Spinal cord (tissue), 10 donors: ENCODE measurements around the gene GUCD1. TPM values are rescaled to one million over a fixed set of nuclear protein-coding genes. Genes with fewer than 3 reads are reported as not detected.

Source experiments
- DNase-seq, 6 donors: peaks; one replicate each; pipeline versions ENCODE4 v3.0.0 to v3.0.0-alpha.2; 2013 to 2015; ENCODE audit warnings: low spot score in 6 of 6, low read depth in 4 of 6
- H3K27ac ChIP-seq: one replicate; pipeline ENCODE4 v1.5.1; 2013; ENCODE audit warnings: low read depth, low read length, control low read depth
- H3K27me3 ChIP-seq: one replicate; pipeline ENCODE4 v1.6.1; 2013; ENCODE audit warnings: low read length; ENCODE audit not compliant: control insufficient read depth, insufficient read depth
- H3K36me3 ChIP-seq: one replicate; pipeline ENCODE4 v1.6.1; 2013; ENCODE audit warnings: low read length; ENCODE audit not compliant: control insufficient read depth, insufficient read depth
- H3K4me1 ChIP-seq: one replicate; pipeline ENCODE4 v1.6.1; 2013; ENCODE audit warnings: low read length; ENCODE audit not compliant: control insufficient read depth, insufficient read depth
- H3K4me3 ChIP-seq: one replicate; pipeline ENCODE4 v1.5.1; 2013; ENCODE audit warnings: low read depth, low read length, control low read depth
- H3K9me3 ChIP-seq: one replicate; pipeline ENCODE4 v1.6.1; 2013; ENCODE audit warnings: low read length; ENCODE audit not compliant: control insufficient read depth, insufficient read depth
- WGBS: methylation state at CpG from one replicate; pipeline ENCODE4 v1.1.5; 2013; ENCODE audit warnings: missing lambda C conversion rate; ENCODE audit not compliant: insufficient coverage; 5-methylcytosine and 5-hydroxymethylcytosine counted together
- polyA plus RNA-seq, 2 donors: library from polyadenylated mRNA; unstranded; fragments of 120-200 nt; gene quantifications; one replicate each; pipeline ENCODE4 v1.2.1, GENCODE V29; 2013; ENCODE audit not compliant: insufficient read length in 2 of 2
- total RNA-seq, 2 donors: library from RNA; depleted of rRNA in 1 of 2; stranded (reverse); fragments of 120-200 nt in 1 of 2; fragments of >200 nt in 1 of 2; gene quantifications; one replicate each; pipeline versions ENCODE4 v1.2.3 to v1.2.4, GENCODE V29; 2013 to 2014
- donor health status: healthy.

The GUCD1 gene
- total and polyA plus RNA-seq, 4 donors = 51.7 to 75.1 (median 58.0) TPM

DNA sequence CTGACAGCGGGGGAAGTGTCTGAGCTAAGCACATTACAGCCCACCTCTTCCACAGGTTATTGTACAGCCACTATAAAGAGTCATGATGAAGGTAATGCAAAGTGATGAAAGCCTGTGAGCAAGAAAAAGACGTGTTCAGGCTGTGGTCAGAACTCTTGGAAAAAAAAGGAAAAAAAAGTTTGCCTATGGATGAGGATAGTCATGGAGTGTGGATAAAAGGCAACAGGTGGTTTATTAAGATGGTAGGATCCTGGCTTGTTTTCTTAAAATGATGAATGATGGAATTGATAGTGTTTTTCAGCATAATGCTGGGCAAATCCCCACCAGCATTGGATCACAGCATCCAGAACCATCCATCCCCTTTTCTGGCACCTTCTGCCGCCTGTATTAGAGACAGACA lies 36.7 kb downstream of the GUCD1 start:
- Histone ChIP-seq H3K9me3 (no peaks in the 10 kb centered on the region), H3K27me3 (no peaks in the 10 kb centered on the region), H3K27ac (no peak overlapping the region), H3K4me3 (no peak overlapping the region), H3K4me1 (peaks cover 27% of the 10 kb centered on the region), H3K36me3 (no peaks in the 10 kb centered on the region)
- DNase-seq = no peak
- WGBS = 86% methylated on average over 2 of the region's 3 CpGs

DNA sequence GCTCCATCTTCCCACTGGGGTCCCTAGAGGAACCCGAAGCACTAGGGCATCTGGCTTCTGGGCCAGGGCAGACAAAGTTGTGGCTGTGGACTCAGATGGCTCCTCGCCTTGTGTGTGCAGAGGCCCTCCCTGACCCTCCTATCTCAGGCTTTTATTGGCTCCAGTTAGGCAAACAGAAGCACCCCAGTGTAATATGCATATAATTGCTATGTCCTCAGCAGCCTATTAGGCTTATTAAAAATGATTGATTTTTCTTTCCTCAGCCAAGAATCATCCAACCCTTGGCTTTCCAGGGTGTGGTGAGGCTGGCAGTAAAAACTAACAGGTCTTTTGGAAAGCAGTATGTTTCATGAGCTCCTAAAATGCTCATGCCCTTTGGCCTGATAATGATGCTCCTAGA lies 37.5 kb downstream of the GUCD1 start:
- no peaks in the 10 kb centered on the region for H3K9me3 ChIP-seq
- H3K27ac ChIP-seq = no peak overlapping the region
- H3K27me3 ChIP-seq = no peaks in the 10 kb centered on the region
- DNase-seq = peak in 1 of 6 donors; percentile 37
- WGBS = 82% methylated on average over 1 of the region's 2 CpGs
- peaks cover 24% of the 10 kb centered on the region for H3K4me1 ChIP-seq
- no peaks in the 10 kb centered on the region for H3K36me3 ChIP-seq
- H3K4me3 ChIP-seq = no peak overlapping the region

DNA sequence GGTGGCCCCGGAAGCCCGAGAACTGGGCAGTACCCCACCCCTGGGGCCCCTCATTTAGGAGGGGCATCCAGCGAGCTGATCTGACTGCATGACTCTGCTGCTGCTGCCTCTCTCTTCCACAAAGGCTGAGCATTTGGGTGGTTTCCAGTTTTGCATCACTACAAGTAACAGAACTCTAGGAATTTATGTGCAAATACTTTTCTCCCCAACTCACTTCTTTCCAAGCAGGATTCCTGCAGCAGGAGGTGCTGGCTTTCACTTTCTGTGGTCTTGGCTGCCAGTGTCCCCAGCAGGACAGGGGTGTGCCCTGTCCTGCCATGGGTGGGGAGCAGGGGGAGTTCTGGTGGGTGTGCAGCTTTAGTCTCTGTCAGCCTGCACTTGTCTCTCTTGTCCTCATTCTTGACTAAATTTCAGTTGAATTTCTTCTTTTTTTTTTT lies 38.6 kb downstream of the GUCD1 start:
- WGBS = 21% methylated on average over 2 of the region's 3 CpGs
- Histone ChIP-seq H3K36me3 (no peaks in the 10 kb centered on the region), H3K4me3 (no peak overlapping the region), H3K9me3 (no peaks in the 10 kb centered on the region), H3K27ac (peak overlapping the region; percentile 52), H3K27me3 (no peaks in the 10 kb centered on the region), H3K4me1 (peaks cover 14% of the 10 kb centered on the region)
- DNase-seq = peak in 3 of 6 donors; percentile 35 to 74 (median 61)

DNA sequence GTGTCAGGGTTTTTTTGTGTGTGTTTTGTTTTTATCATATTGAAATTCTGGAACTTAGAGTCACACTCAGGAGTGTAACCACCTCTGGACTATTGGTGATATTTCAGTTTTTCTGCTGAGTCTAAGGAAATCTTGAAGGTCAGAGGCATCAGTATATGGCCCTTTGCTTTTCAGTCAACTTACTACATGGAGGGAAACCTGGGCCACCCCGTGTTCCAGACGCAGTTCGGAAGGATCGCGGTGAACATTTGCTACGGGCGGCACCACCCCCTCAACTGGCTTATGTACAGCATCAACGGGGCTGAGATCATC lies 40.0 kb downstream of the GUCD1 start:
- no peak for DNase-seq
- WGBS = 87% methylated on average over 8 of the region's 8 CpGs
- Histone ChIP-seq H3K9me3 (no peaks in the 10 kb centered on the region), H3K27me3 (no peaks in the 10 kb centered on the region), H3K4me1 (peaks cover 14% of the 10 kb centered on the region), H3K36me3 (no peaks in the 10 kb centered on the region), H3K27ac (no peak overlapping the region), H3K4me3 (no peak overlapping the region)

DNA sequence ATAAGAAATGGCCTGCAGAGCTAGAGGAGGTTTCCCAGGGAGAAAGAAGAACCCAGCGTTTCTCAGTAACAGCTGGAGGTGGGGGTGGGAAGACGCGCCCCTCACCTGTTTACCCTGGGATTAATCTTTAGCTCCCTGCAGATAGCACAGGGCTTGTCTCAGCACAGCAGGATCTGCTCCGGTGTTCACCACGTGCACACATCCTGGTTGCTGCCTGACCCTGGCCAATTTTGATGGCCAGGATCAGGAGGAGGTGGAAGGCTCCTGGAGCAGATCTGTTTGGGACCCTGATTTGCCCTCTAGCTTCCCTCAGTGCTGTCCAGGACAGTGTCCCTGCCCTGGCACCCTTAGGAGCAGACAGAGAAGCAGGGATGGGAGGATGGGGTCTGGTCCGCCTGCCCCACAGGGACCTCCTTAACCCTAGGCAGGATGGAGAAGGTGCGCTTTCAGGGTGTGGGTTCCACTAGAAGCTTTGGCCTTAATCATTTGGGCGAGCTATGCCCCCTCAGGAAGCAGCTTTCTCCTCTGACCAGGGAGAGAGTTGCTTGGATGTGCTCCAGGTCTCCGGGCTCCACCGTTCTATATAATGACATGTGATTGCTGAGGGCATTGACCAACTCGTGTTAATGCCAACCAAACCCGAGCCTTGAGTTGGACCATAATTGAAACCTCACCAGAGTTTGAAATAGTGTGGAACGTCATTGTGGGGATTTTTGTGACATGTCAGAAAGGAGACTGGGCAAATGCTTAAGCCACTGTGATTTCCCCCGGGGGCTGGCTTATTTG lies 40.5 kb downstream of the GUCD1 start:
- peaks cover 14% of the 10 kb centered on the region for H3K4me1 ChIP-seq
- H3K27me3 ChIP-seq = no peaks in the 10 kb centered on the region
- H3K36me3 ChIP-seq = no peaks in the 10 kb centered on the region
- no peak for DNase-seq
- no peak overlapping the region for H3K4me3 ChIP-seq
- H3K9me3 ChIP-seq = no peaks in the 10 kb centered on the region
- WGBS = 72% methylated on average over 12 of the region's 14 CpGs
- no peak overlapping the region for H3K27ac ChIP-seq

DNA sequence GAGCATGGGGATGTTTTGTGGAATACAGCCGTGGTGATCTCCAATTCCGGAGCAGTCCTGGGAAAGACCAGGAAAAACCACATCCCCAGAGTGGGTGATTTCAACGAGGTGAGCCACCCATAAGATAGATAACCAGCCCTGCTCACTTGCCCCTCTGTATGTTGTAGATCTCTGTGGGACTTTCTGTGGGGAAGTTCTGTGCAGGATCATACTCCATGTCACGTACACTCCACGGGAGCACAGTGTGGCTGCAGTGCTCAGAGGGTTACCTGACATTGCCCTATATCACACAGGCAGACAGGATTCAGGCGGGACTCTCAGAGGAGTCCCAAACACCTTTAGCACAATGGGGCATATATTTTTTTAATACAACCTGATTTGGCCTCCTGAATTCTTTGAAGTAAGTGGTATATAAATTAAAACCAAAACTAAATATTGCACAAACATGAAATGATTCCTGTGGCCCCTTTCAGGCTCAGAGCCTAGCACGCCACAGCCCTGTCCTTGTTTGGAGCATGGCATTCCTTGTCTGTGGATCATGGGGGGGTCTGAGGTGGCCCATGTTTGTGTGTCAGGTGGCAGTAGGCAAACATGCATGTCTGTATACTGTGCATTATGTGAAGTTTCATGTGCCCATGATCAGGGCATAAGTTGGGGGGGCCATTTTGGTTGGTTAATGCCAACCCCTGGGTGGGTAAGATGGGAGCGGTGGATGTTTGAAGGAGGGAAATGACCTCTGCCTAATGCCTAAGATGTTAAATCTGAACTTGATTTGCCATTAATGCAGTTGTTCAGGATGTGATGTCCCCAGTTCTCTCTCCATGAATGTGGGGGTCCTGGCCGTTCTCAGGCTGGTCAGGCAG lies 41.3 kb downstream of the GUCD1 start:
- H3K4me1 ChIP-seq = peaks cover 14% of the 10 kb centered on the region
- H3K36me3 ChIP-seq = no peaks in the 10 kb centered on the region
- no peak overlapping the region for H3K27ac ChIP-seq
- no peak for DNase-seq
- no peaks in the 10 kb centered on the region for H3K27me3 ChIP-seq
- no peaks in the 10 kb centered on the region for H3K9me3 ChIP-seq
- H3K4me3 ChIP-seq = no peak overlapping the region
- WGBS = 93% methylated on average over 5 of the region's 9 CpGs

DNA sequence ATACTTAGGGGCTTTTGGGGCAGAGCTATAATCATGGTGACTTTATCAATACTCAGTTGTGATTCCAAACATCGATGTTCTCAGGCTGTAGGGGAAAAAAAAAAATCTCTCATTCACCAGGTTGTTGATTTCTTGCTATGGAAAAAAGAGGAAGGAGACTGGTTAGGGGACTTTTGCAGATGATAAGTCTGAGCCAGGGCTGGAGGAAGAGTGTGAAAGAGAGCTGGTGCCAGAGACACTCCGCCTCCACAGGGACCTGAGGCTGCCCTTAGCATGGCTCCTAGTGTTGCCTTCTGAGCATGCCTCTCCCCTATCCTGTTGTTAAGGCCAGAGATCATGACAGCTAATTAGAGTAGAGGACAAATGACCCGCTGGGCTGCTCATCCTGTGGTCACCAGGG lies 42.9 kb downstream of the GUCD1 start:
- Histone ChIP-seq H3K27me3 (no peaks in the 10 kb centered on the region), H3K4me1 (peaks cover 21% of the 10 kb centered on the region), H3K9me3 (no peaks in the 10 kb centered on the region), H3K4me3 (no peak overlapping the region), H3K27ac (no peak overlapping the region), H3K36me3 (no peaks in the 10 kb centered on the region)
- no peak for DNase-seq
- 60% methylated on average over 1 of the region's 3 CpGs for WGBS

DNA sequence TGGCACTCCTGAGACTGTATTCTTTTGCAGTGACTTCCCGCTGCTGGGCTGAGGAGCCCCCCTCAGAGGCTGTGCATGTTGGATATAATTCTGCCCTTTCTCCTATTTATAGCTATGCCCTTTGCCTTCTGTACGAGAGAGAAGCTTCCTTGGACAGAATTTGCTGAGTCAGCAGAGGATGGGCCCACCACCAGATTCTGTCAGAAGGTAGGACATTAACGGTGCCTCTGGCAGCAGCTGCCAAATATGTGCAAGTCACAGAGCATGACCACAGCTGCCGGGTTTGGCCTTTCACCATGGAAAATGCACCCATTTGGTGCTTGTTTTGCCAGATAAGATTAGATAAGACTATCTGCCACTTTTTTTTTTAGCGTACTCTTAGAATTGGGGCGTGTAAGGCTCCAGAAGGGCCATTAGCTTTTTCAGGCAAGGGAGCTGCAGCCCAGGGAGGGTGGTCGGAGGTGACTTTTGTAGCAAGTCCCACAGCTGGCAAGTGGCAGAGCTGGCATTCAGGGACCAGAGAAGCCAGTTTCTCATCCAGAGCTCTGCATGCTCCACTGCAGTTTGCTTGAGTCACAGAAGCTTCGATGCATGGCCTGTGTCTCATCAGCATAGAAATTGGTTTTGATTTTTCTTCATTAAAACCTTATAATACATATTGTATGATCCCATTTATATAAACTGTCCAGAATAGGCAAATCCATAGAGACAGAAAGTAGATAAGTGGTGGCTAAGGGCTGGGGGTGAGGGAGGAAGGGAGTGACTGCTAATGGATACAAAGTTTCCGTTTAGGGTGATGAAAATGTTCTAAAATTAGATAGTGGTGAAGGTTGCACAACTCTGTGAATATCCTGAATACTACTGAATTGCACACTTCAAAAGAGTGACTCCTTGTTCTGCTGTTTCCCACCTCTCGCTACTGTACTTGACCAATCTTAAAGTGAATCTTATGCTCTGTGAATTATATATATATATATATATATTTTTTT lies 44.0 kb downstream of the GUCD1 start:
- DNase-seq = no peak
- Histone ChIP-seq H3K27me3 (no peaks in the 10 kb centered on the region), H3K9me3 (no peaks in the 10 kb centered on the region), H3K4me3 (no peak overlapping the region), H3K27ac (no peak overlapping the region), H3K4me1 (peaks cover 15% of the 10 kb centered on the region), H3K36me3 (no peaks in the 10 kb centered on the region)
- 70% methylated on average over 7 of the region's 10 CpGs for WGBS

DNA sequence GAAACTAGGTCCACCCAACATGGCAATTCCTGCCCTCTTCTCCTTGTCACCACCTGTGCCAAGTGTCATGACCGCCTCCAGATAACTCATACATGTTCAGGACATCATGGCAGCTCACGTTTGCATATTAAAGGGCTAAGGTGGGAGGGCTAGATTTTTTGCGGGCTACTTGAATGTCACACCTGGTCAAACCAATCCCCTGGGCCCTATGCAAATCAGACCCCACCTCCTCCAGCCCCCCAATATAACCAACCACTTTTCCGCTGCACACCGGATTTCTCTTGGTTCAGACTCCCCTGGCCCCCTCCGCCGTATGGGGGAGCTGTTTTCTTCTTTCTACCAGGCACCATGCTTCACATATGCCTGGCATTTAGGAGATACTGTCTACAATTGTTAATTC lies 47.2 kb downstream of the GUCD1 start:
- 40% methylated on average over 1 of the region's 7 CpGs for WGBS
- Histone ChIP-seq H3K27ac (no peak overlapping the region), H3K9me3 (no peaks in the 10 kb centered on the region), H3K27me3 (no peaks in the 10 kb centered on the region), H3K4me3 (no peak overlapping the region), H3K36me3 (no peaks in the 10 kb centered on the region), H3K4me1 (peaks cover 11% of the 10 kb centered on the region)
- no peak for DNase-seq
